Neutrophil (primary cell): Measurements from ENCODE around the gene FARP2.

Experiments used
- H3K27ac ChIP-seq: fragments of 200-600 bp; sonication (generic); 2 replicates; pipeline ENCODE4 v1.5.1; 2016; ENCODE audit warnings: mild to moderate bottlenecking, moderate library complexity
- H3K27me3 ChIP-seq: fragments of 200-600 bp; sonication (generic); 2 replicates; pipeline ENCODE4 v1.6.0; 2016; ENCODE audit warnings: mild to moderate bottlenecking
- H3K36me3 ChIP-seq: fragments of 200-600 bp; sonication (generic); 2 replicates; pipeline ENCODE4 v1.5.1; 2017
- H3K4me1 ChIP-seq, 2 experiments: fragments of 200-600 bp in 1 of 2; sonication (generic) in 1 of 2; 1 replicate in 1 of 2; 2 replicates in 1 of 2; pipeline versions ENCODE4 v1.5.1 to v1.6.1; 2013 to 2016; ENCODE audit warnings: low read depth in 1 of 2, low read length in 1 of 2, mild to moderate bottlenecking in 1 of 2, moderate library complexity in 1 of 2; ENCODE audit not compliant: control insufficient read depth in 1 of 2, insufficient read depth in 1 of 2
- H3K4me3 ChIP-seq, 2 experiments: fragments of 200-600 bp in 1 of 2; sonication (generic) in 1 of 2; 1 replicate in 1 of 2; 2 replicates in 1 of 2; pipeline ENCODE4 v1.5.1; 2013 to 2016; ENCODE audit warnings: low read depth in 1 of 2, low read length in 1 of 2, mild to moderate bottlenecking in 1 of 2, moderate library complexity in 1 of 2
- H3K9me3 ChIP-seq: fragments of 200-600 bp; sonication (generic); 2 replicates; pipeline ENCODE4 v1.5.1; 2016
- CTCF ChIP-seq: fragments of 200-600 bp; sonication (generic); IDR thresholded peaks from 2 replicates; pipeline ENCODE4 v1.5.1; 2016; ENCODE audit warnings: antibody characterized with exemption

Gene FARP2

GRCh38 chr2:241539616-241540374 lies 183.7 kb downstream of the FARP2 start:
- TF ChIP-seq CTCF: no peak
- Histone ChIP-seq H3K27me3 (peaks cover 96% of the 10 kb centered on the region), H3K27ac (no peak overlapping the region), H3K9me3 (no peaks in the 10 kb centered on the region), H3K36me3 (no peaks in the 10 kb centered on the region), H3K4me3 (no peak overlapping the region), H3K4me1 (peaks cover 4 to 5% of the 10 kb centered on the region in 2 experiments)

GRCh38 chr2:241540401-241540770 lies 184.3 kb downstream of the FARP2 start:
- Histone ChIP-seq H3K9me3 (no peaks in the 10 kb centered on the region), H3K27me3 (peaks cover 97% of the 10 kb centered on the region), H3K4me3 (peak overlapping the region in 1 of 2 experiments; percentile 20), H3K4me1 (peaks cover 4 to 5% of the 10 kb centered on the region in 2 experiments), H3K36me3 (no peaks in the 10 kb centered on the region), H3K27ac (no peak overlapping the region)
- TF ChIP-seq CTCF: no peak

- Histone ChIP-seq H3K27me3 (peaks cover 97% of the 10 kb centered on the region), H3K27ac (no peak overlapping the region), H3K9me3 (no peaks in the 10 kb centered on the region), H3K4me3 (peak overlapping the region in 1 of 2 experiments; percentile 20), H3K4me1 (peaks cover 4 to 5% of the 10 kb centered on the region in 2 experiments), H3K36me3 (no peaks in the 10 kb centered on the region)
- TF ChIP-seq CTCF: no peak
Measured at GRCh38 chr2:241540771-241541561, 184.9 kb downstream of the FARP2 start.

GRCh38 chr2:241541564-241542277 lies 185.6 kb downstream of the FARP2 start:
- Histone ChIP-seq H3K36me3 (no peaks in the 10 kb centered on the region), H3K4me3 (no peak overlapping the region), H3K27ac (no peak overlapping the region), H3K9me3 (no peaks in the 10 kb centered on the region), H3K4me1 (peaks cover 4 to 5% of the 10 kb centered on the region in 2 experiments), H3K27me3 (peaks cover 97% of the 10 kb centered on the region)
- TF ChIP-seq CTCF: no peak

GRCh38 chr2:241542278-241542605 lies 186.2 kb downstream of the FARP2 start:
- no peaks in the 10 kb centered on the region for H3K36me3 ChIP-seq
- TF ChIP-seq CTCF: no peak
- H3K27ac ChIP-seq: no peak overlapping the region
- peaks cover 98% of the 10 kb centered on the region for H3K27me3 ChIP-seq
- H3K4me1 ChIP-seq: peaks cover 4 to 5% of the 10 kb centered on the region in 2 experiments
- no peaks in the 10 kb centered on the region for H3K9me3 ChIP-seq
- no peak overlapping the region for H3K4me3 ChIP-seq
